CD1c-positive myeloid dendritic cell (primary cell): ENCODE results near the gene MARCHF7.
A peak's percentile ranks its signal among the peaks of the same experiment; 100 is the strongest.
"Not testable (repeated sequence)": the region's sequence is repeated elsewhere in the genome, so short reads cannot be mapped to it uniquely, and the experiment has no call there.

Experiments
- DNase-seq: peaks from one replicate; pipeline ENCODE4 v3.0.0-alpha.2; 2016; ENCODE audit errors: extremely low spot score

The MARCHF7 gene

DNA sequence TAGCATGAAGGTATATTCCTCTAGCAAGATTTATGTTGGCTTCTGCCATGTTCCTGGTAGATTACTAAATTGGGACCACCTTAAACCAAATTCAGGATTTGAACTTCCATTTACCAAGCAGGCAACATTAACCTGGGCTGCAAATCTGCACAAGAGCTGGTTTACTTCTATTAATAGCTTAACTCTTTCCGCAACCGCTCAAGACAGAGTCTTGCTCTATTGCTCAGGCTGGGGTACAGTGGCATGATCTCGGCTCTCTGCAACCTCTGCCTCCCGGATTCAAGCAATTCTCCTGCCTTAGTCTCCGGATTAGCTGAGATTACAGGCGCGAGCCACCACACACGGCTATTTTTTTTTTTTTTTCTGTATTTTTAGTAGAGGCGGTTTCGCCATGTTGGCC is 8.4 kb downstream of the MARCHF7 start:
- no peak for DNase-seq

DNA sequence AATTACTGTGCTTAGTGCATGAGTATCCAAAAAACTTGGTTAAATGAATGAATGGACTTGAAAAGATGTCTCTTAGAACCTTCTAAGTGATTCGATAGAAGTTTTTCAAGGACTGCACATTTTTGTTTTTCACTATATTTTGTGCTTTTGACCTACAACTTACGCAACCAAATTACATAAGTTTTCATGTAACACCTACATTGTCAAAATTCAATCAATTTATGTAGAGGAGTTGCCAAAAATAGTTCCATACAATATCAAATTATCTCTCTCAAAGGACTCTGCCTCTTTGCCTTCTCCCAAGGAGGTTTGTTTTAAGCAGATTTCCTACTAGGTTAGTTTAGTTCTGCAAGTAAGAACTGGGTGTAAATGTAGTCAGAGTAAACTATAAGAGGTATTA is 10.3 kb downstream of the MARCHF7 start:
- no peak for DNase-seq

DNA sequence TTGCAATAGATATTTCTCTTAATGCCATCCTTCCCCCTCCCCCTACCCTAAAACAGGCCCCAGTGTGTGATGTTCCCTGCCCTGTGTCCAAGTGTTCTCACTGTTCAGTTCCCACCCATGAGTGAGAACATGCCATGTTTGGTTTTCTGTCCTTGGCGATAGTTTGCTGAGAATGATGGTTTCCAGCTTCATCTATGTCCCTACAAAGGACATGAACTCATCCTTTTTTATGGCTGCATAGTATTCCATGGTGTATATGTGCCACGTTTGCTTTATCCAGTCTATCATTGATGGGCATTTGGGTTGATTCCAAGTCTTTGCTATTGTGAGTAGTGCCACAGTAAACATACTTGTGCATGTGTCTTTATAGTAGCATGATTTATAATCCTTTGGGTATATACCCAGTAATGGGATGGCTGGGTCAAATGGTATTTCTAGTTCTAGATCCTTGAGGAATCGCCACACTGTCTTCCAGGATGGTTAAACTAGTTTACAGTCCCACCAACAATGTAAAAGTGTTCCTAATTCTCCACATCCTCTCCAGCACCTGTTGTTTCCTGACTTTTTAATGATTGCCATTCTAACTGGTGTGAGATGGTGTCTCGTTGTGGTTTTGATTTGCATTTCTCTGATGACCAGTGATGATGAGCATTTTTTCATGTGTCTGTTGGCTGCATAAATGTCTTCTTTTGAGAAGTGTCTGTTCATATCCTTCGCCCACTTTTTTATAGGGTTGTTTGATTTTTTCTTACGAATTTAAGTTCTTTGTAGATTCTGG is 12.7 kb downstream of the MARCHF7 start:
- not testable (repeated sequence) for DNase-seq

DNA sequence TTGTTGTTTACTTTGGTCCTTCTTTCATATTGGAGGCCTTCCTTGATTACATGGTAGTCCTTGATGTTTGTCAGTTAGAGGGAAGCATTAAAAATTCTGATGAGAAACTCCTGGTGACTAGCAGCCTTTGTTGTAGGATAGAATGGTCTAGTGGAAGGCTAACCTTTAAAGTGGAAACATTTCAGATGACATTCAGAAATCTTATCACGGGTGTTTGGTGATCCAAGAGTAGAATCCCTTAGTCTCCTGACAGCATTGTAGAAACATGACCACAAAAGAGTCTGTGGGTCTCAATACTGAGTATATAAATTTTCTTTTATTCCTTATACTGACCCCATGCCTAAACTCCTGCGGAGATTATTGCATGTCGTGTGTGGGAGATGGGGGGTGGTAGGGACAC is 13.4 kb downstream of the MARCHF7 start:
- DNase-seq = no peak

DNA sequence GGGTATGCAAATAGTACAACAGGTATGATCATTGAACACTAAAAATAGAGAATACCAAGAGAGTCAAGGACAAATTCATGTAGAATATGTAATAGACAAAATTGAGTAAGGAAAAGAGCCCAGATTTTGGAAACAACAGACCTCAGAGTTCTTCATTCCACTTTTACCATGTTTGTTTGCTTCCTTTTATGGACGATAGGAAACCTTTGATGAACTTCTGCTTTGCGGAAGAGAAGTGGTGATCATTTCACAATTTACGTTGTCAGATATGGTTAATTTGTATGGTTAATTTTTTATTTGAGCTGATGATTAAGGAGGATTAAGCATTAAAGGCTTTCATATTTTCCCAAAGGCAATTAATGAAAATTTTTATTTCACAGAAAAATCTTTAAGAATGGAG is 16.3 kb downstream of the MARCHF7 start:
- DNase-seq = peak; percentile 56

DNA sequence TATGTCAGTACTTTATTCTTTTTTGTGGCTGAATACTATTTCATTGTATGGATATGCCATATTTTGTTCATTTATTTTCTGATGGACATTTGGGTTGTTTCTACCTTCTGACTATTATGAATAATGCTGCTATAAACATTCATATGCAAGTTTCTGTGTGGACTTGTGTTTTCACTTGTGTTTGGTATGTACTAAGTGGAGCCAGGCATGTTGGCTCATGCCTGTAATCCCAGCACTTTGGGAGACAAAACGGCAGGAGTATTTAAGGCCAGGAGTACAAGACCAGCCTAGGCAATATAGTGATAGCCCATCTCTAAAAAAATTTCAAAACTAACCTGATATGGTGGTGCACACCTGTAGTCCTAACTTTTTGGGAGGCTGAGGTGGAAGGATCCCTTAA is 23.3 kb downstream of the MARCHF7 start:
- DNase-seq = no peak

DNA sequence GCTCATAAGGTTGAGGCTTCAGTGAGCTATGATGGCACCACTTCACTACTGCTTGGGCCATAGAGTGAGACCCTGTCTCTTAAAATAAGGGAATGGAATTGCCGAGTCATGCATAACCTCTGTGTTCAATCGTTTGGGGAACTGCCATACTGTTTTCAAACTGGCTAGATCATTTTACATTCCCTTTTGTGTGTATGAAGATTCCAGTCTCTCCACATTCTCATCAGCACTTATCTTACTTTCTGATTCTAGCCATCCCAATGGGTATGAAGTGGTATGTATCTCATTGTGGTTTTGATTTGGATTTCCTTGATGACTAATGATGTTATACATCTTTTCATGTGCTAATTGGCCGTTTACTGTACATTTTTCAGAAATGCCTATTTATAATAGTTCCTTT is 23.7 kb downstream of the MARCHF7 start:
- DNase-seq = no peak

DNA sequence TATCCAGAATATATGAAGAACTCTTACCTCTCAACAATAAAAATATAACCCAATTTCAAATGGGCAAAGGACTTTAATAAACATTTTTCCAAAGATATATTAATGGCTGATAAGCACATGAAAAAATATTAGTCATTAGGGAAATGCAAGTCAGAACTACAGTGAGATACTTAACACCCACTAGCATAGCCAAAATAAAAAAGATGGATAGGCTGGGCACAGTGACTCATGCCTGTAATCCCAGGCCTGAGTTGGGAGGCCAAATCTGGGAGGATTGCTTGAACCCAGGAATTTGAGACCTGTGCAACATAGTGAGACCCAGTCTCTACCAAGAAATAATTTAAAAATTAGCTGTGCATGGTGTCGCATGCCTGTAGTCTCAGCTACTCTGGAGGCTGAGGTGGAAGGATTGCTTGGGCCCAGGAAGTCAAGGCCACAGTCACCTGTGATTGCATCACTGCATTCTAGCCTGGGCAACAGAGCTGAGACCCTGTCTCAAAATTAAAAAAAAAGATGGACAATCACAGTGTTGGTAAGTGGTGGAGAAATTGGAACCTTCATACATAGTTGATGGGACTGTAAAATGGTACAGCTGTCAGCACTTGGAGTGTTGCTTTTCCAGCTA is 25.1 kb downstream of the MARCHF7 start:
- no peak for DNase-seq

DNA sequence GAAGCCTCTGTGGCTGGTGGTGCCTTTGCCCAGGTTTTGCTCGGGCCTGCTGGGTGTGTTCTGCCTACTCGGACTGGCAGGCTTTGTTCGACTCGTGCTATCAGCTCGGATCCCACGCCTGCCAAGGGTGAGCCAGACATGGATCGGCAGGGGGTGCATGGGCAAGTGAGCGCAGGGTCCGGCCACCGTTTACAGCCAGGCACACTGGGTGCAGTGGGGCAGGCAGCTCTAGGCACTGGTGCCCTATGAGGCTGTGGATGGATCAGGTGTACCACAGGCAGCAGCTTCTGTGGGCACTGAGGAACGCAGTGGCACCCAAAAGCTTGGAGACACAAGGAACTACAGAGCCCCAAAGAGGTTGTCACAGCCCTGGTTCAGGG is 25.6 kb downstream of the MARCHF7 start:
- DNase-seq = no peak

DNA sequence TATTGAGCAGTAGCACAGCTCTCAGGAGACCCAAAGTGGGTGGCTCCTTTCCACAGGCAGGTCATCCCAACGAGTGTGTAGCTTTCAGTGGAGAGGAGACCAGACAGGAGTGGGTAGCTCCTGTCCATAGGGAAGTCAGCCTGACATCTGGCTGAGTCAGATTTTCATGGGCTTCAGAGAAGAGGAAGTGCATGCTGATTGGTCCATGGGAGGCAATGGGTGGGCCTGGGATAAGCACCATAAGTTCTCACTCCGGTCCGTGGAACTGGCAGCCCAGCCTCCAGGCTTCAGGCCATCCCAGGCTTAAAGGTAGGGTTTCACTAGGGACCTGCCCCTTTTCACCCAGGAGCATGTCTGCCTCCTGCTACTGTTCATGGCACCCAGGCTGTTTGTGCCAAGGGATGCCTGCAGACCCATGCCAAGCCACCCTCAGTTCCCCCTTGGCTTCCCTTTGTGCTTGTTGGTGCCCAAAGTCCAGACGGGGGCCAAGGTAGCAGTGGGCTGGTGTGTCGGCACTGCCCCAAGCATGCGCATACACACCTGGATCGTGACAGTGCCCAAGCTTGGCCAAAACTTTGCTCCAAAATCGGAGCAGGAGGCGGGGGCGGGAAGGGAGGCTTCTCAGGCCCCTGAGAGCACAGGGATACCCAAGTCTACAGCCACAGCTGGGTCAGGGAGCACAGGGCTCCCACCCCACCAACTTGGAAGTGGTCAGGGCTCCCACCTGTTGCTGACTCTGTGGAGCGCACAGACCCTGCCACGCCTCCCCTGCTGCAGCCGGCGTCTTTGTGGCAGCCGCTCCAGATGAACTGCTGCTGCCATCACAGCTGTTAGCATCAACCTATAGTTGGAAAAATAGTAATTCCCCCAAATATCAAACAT is 26.4 kb downstream of the MARCHF7 start:
- DNase-seq = peak; percentile 72

DNA sequence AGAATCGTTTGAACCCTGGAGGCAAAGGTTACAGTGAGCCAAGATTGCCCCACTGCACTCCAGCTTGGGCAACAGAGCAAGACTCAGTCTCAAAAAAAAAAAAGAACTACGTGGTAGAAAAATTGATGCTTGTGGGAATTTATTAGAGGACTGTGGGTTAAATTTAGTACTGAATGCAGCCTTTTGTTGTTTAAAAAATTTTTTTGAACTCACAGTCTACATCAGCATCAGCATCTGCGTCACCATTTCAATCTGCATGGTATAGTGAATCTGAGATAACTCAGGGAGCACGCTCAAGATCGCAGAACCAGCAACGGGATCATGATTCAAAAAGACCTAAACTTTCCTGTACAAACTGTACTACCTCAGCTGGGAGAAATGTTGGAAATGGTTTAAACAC is 30.5 kb downstream of the MARCHF7 start:
- DNase-seq = no peak

DNA sequence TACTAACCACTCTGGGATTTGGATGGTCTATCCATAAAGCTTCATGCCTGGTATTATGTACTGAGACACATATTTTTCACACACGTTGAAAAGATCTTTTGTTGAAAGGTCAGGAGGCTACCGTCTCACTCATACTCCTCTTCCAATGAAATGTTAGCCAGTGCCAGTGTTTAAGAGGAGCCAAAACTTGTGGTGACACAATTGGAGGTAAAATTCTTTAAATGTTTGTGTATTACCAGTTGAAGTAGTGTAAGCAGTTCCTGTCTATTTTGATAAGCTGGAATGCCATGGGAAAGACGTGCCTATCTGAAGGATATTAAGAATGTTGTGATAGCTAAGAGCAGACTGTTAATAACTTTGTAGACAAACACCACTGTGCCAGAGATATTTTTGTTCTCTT is 32.1 kb downstream of the MARCHF7 start:
- DNase-seq = no peak

DNA sequence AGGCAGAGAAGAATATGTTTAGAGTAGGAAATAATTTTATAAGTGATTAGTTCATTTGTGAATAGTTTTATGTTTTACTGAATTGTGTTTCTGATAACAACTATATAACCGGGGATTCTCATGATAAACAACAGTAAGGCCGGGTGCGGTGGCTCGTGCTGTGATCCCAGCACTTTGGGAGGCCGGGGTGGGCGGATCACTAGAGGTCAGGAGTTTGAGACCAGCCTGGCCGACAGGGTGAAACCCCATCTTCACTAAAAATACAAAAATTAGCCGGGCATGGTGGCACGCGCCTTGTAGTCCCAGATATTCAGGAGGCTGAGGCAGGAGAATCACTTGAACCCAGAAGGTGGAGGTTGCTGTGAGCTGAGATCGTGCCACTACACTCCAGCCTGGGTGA is 32.9 kb downstream of the MARCHF7 start:
- not testable (repeated sequence) for DNase-seq

DNA sequence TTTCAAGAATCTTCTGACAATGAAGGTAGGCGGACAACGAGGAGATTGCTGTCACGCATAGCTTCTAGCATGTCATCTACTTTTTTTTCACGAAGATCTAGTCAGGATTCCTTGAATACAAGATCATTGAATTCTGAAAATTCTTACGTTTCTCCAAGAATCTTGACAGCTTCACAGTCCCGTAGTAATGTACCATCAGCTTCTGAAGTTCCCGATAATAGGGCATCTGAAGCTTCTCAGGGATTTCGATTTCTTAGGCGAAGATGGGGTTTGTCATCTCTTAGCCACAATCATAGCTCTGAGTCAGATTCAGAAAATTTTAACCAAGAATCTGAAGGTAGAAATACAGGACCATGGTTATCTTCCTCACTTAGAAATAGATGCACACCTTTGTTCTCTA is 35.8 kb downstream of the MARCHF7 start:
- no peak for DNase-seq

DNA sequence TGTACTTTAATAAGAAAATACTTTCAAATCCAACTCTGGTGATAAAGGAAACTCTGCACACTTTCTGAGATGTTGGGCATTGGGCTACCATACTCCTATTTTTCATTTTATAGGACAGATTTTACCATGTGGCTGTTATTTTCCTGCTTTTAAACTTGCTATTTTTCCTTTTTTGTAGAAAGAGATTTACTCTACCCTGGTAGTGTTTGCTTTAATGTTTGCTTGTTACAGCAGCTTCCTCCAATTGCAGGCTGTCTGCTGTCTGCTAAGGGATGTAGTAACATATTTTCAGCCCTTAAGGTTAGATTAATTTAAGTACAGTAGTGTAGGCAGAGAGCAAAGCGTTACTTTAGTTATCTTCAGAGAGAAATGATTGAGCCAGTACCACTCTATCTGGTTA is 38.6 kb downstream of the MARCHF7 start:
- no peak for DNase-seq

DNA sequence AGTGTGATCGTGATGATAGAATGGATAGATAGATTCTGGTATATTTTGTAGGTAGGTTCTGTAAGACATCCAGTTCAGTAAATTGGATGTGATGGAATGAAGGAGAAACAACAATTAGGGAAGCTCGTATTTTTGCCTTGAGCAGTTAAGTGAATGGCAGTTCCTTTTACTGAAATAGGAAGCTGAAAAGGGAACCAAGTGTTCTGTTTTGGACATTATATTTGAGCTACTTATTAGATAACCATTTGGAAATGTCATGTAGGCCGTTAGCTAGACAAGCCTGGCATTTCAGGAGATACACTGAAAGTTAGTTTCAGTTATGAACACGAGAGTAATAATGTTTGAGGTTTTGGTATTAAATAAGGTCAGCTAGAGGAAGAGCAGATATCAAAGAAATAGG is 41.5 kb downstream of the MARCHF7 start:
- DNase-seq = peak; percentile 78

DNA sequence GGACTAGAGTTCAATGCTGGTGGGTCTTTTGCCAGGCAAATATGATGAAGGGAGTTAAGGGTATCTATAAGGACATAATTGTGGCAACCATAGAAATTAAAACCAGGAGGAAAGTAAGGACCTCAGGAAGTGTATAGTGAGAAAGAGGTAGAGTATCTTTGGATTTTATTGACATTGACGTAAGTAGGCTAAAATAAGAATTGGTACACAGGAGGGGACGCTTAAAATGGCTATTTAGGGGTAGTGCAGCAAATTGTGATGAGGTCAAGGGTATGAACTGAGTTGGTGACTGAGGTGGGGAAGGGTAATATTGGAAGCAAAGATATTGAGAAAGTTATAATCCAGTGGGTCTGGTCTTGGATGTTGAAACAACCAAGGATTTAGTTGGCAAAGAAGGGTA is 42.7 kb downstream of the MARCHF7 start:
- DNase-seq = no peak

DNA sequence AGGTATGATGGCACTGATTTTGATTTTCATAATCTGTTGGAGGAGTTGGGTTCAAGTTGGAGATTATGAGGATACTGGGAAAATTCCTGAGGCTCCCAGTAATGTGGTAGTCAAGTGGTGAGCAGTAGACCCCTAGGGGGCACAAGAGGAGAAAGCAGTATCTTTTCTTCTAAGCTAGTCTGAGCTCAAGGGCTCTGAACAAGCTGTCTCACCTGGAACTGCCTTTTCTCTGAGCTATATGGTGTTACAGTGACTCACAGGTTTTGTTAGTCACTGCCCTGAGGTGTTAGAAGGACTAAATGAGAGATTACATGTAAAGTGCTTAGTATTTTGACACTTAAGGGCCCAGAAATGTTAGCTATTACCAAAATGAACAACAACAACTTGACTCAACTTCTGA is 43.5 kb downstream of the MARCHF7 start:
- no peak for DNase-seq

DNA sequence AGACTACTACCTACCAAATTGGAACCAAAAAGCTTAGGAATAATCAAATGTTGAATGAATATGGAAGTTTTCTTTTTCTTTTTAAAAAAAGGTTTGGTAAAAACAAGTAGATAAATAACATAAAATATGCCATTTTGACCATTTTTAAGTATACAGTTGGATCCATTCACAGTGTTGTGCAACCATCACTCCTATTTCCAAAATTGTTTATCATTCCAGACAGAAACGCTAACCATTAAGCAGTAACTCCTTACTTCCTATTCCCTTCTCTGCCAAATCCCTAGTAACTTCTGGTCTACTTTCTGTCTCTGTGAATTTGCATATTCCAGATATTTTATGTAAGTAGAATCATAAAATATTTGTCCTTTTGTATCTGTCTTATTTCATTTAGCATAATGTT is 45.9 kb downstream of the MARCHF7 start:
- DNase-seq = no peak

DNA sequence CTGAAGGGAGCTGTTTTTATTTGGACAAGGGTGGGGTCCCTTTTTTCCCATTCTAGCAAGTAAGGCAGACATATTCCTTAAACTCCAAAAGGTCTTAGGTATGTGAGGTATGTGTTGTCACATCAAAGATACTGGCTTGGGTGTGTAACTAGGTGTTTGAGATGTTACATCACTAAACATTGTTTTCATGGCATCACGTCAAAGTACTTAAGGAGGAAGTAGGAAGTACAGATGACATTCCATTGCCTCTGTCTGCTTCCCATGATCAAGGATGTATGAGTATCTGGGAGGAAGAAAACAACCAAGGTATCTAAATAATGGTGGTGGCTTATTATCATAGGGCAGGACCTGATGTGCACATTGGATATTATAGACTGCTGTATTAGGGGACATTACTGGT is 46.4 kb downstream of the MARCHF7 start:
- DNase-seq = no peak

DNA sequence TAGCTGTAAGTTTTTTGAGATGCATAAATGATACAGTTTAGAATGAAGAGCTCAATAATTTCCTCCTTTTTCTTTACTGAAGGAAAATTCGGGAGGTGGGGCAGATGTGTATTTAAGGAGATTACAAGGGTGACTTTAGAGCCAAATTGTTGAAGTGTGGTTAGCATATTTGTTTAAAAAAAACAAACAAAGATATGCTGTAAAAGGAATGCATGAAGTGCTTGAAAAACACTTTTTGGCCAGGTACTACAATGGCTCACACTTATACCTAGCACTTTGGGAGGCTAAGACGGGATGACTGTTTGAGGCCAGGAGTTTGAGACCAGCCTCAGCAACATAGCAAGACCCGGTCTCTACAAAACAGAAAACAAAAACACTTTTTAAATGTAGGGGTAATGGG is 47.3 kb downstream of the MARCHF7 start:
- DNase-seq = no peak

DNA sequence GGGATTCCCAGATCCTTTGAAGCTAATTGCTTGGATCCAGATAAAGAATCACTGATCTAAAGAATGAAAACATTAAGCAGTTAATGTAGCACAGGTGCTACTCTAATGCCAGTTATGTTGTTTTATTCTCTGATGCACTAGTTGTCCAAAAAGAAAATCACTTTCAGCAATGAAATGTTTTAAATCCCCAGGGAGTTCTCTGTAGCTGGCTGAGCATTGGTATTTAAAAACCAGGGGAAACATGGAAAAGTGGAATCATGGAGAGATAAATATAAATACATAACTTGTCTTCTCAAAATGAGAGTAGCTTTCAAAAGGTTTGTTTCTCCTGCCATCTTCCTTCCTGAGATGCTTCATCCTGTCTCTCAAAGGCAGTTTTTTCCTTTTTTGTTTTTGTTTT is 48.0 kb downstream of the MARCHF7 start:
- DNase-seq = no peak

DNA sequence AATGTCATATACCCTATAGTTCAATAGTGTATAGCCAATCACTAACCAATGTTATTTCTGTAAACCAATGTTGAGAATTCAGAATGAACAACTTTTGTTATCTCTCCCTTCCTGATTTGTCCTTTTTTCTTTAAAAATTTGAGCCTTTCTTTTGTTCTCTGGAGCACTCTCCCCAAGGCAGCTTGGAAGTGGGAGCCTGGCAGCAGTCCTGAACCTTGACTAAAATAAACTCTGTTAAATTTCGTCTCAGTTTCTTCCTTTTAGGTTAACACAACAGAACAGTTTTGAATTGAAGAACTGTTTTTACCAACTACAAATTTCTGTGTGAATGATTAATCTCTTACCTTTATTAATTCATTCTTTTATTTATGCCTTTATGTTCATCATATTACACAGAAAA is 49.8 kb downstream of the MARCHF7 start:
- DNase-seq = no peak
